HEK293 (cell line): ENCODE data around the gene DHRS7B.
"Not testable (repeated sequence)": the region's sequence is repeated elsewhere in the genome, so short reads cannot be mapped to it uniquely, and the experiment has no call there.

ENCODE experiments used
- CTCF ChIA-PET: fragments of 350-600 bp; formaldehyde crosslinking; extraction: SDS; loops from one replicate; lab custom pipeline; 2021; ENCODE audit warnings: antibody characterized with exemption; lab: Yijun Ruan, JAX
- POLR2A ChIA-PET: fragments of 300-600 bp; formaldehyde crosslinking; extraction: SDS; loops from one replicate; lab custom pipeline; 2020; ENCODE audit warnings: antibody characterized with exemption, inconsistent platforms; lab: Yijun Ruan, JAX
- H3K27ac ChIP-seq: fragments of 200-500 bp; sonication (Bioruptor generic); 2 replicates; pipeline ENCODE4 v1.5.1; 2014; ENCODE audit warnings: low read depth, low read length, control low read depth, inconsistent platforms; ENCODE audit errors: extremely low read depth
- H3K36me3 ChIP-seq, 2 experiments: fragments of 200-500 bp in 1 of 2; sonication (Bioruptor generic) in 1 of 2; 1 replicate in 1 of 2; 2 replicates in 1 of 2; pipeline ENCODE4 v1.5.1; 2014 to 2017; ENCODE audit warnings: inconsistent platforms in 2 of 2, low read length in 2 of 2; ENCODE audit not compliant: control insufficient read depth in 2 of 2, insufficient read depth in 1 of 2
- H3K4me1 ChIP-seq: fragments of 200-500 bp; sonication (Bioruptor generic); 2 replicates; pipeline ENCODE4 v1.5.1; 2014; ENCODE audit warnings: mild to moderate bottlenecking, low read length, inconsistent platforms; ENCODE audit not compliant: control insufficient read depth, insufficient read depth
- H3K4me3 ChIP-seq: 2 replicates; pipeline ENCODE4 v1.5.1; 2011; ENCODE audit warnings: low read depth, mild to moderate bottlenecking, control low read depth, low read length, moderate library complexity
- H3K9me3 ChIP-seq: fragments of 200-500 bp; sonication (Bioruptor generic); 2 replicates; pipeline ENCODE4 v1.5.1; 2014; ENCODE audit warnings: low read depth, low read length, inconsistent platforms; ENCODE audit not compliant: control insufficient read depth, insufficient read depth
- GLI4 ChIP-seq: fragments of 450-650 bp; formaldehyde crosslinking; IDR thresholded peaks from 2 replicates; pipeline ENCODE4 v1.5.1; 2016; ENCODE audit warnings: missing biosample characterization, missing genetic modification characterization
- KLF8 ChIP-seq: fragments of 450-650 bp; formaldehyde crosslinking; IDR thresholded peaks from 2 replicates; pipeline ENCODE4 v1.5.1; 2016; ENCODE audit warnings: missing biosample characterization, missing genetic modification characterization
- RBAK ChIP-seq: fragments of 450-650 bp; formaldehyde crosslinking; IDR thresholded peaks from 2 replicates; pipeline ENCODE4 v1.5.1; 2016; ENCODE audit warnings: missing biosample characterization, missing genetic modification characterization
- SCRT2 ChIP-seq: fragments of 450-650 bp; formaldehyde crosslinking; IDR thresholded peaks from 2 replicates; pipeline ENCODE4 v1.5.1; 2016; ENCODE audit warnings: missing biosample characterization, missing genetic modification characterization
- TCF7L2 ChIP-seq: IDR thresholded peaks from 2 replicates; pipeline ENCODE4 v1.6.1; 2011; ENCODE audit warnings: low read depth, mild to moderate bottlenecking, inconsistent platforms, low read length, moderate library complexity, borderline replicate concordance
- TRIM28 ChIP-seq: IDR thresholded peaks from 2 replicates; pipeline ENCODE4 v1.6.1; 2011; ENCODE audit warnings: low read length, control low read depth, borderline replicate concordance
- ZBTB21 ChIP-seq: fragments of 450-650 bp; formaldehyde crosslinking; IDR thresholded peaks from 2 replicates; pipeline ENCODE4 v1.5.1; 2017; ENCODE audit warnings: missing biosample characterization, missing genetic modification characterization
- ZBTB44 ChIP-seq: fragments of 450-650 bp; IDR thresholded peaks from 2 replicates; pipeline ENCODE4 v1.5.1; 2018; ENCODE audit warnings: missing biosample characterization, mild to moderate bottlenecking, missing genetic modification characterization
- ZBTB6 ChIP-seq: fragments of 450-650 bp; formaldehyde crosslinking; IDR thresholded peaks from 2 replicates; pipeline ENCODE4 v1.5.1; 2017; ENCODE audit warnings: missing biosample characterization, missing genetic modification characterization
- ZBTB7A ChIP-seq: fragments of 450-650 bp; formaldehyde crosslinking; IDR thresholded peaks from 2 replicates; pipeline ENCODE4 v1.5.1; 2016; ENCODE audit warnings: low read depth, missing biosample characterization, missing genetic modification characterization
- ZBTB8A ChIP-seq: fragments of 450-650 bp; formaldehyde crosslinking; IDR thresholded peaks from 2 replicates; pipeline ENCODE4 v1.5.1; 2016; ENCODE audit warnings: missing biosample characterization, missing genetic modification characterization
- ZEB2 ChIP-seq: fragments of 450-650 bp; formaldehyde crosslinking; IDR thresholded peaks from 2 replicates; pipeline ENCODE4 v1.5.1; 2016; ENCODE audit warnings: missing biosample characterization, missing genetic modification characterization
- ZFP69B ChIP-seq: fragments of 450-650 bp; formaldehyde crosslinking; IDR thresholded peaks from 2 replicates; pipeline ENCODE4 v1.5.1; 2016; ENCODE audit warnings: missing biosample characterization, missing genetic modification characterization
- ZNF146 ChIP-seq: fragments of 450-650 bp; formaldehyde crosslinking; IDR thresholded peaks from 2 replicates; pipeline ENCODE4 v1.5.1; 2016; ENCODE audit warnings: missing biosample characterization, missing genetic modification characterization
- ZNF155 ChIP-seq: fragments of 450-650 bp; formaldehyde crosslinking; IDR thresholded peaks from 2 replicates; pipeline ENCODE4 v1.5.1; 2016; ENCODE audit warnings: missing biosample characterization, missing genetic modification characterization
- ZNF16 ChIP-seq: fragments of 450-650 bp; formaldehyde crosslinking; IDR thresholded peaks from 2 replicates; pipeline ENCODE4 v1.5.1; 2016; ENCODE audit warnings: low read depth, missing biosample characterization, missing genetic modification characterization
- ZNF223 ChIP-seq: fragments of 450-650 bp; formaldehyde crosslinking; IDR thresholded peaks from 2 replicates; pipeline ENCODE4 v1.5.1; 2016; ENCODE audit warnings: missing biosample characterization, missing genetic modification characterization
- ZNF239 ChIP-seq: fragments of 450-650 bp; formaldehyde crosslinking; IDR thresholded peaks from 2 replicates; pipeline ENCODE4 v1.5.1; 2016; ENCODE audit warnings: missing biosample characterization, missing genetic modification characterization
- ZNF248 ChIP-seq: fragments of 450-650 bp; formaldehyde crosslinking; IDR thresholded peaks from 2 replicates; pipeline ENCODE4 v1.5.1; 2017; ENCODE audit warnings: missing biosample characterization, missing genetic modification characterization
- ZNF335 ChIP-seq: fragments of 450-650 bp; formaldehyde crosslinking; conservative IDR thresholded peaks from 2 replicates; pipeline ENCODE4 v1.5.1; 2016; ENCODE audit warnings: missing biosample characterization, missing genetic modification characterization
- ZNF362 ChIP-seq: fragments of 450-650 bp; formaldehyde crosslinking; IDR thresholded peaks from 2 replicates; pipeline ENCODE4 v1.5.1; 2016; ENCODE audit warnings: missing biosample characterization, missing genetic modification characterization
- ZNF37A ChIP-seq: fragments of 450-650 bp; IDR thresholded peaks from 2 replicates; pipeline ENCODE4 v1.5.1; 2018; ENCODE audit warnings: missing biosample characterization, missing genetic modification characterization
- ZNF530 ChIP-seq: fragments of 450-650 bp; formaldehyde crosslinking; IDR thresholded peaks from 2 replicates; pipeline ENCODE4 v1.5.1; 2016; ENCODE audit warnings: low read depth, missing biosample characterization, missing genetic modification characterization
- ZNF558 ChIP-seq: fragments of 450-650 bp; formaldehyde crosslinking; IDR thresholded peaks from 2 replicates; pipeline ENCODE4 v1.5.1; 2016; ENCODE audit warnings: missing biosample characterization, missing genetic modification characterization
- ZNF560 ChIP-seq: fragments of 450-650 bp; formaldehyde crosslinking; IDR thresholded peaks from 2 replicates; pipeline ENCODE4 v1.5.1; 2017; ENCODE audit warnings: missing biosample characterization, missing genetic modification characterization, borderline replicate concordance
- ZNF580 ChIP-seq: fragments of 450-650 bp; formaldehyde crosslinking; IDR thresholded peaks from 2 replicates; pipeline ENCODE4 v1.5.1; 2016; ENCODE audit warnings: missing biosample characterization, missing genetic modification characterization
- ZNF629 ChIP-seq: fragments of 450-650 bp; formaldehyde crosslinking; IDR thresholded peaks from 2 replicates; pipeline ENCODE4 v1.5.1; 2017; ENCODE audit warnings: missing biosample characterization, missing genetic modification characterization
- ZNF76 ChIP-seq: fragments of 450-650 bp; formaldehyde crosslinking; IDR thresholded peaks from 2 replicates; pipeline ENCODE4; 2016; ENCODE audit warnings: low read depth, missing biosample characterization, missing genetic modification characterization, borderline replicate concordance
- ZSCAN16 ChIP-seq: fragments of 450-650 bp; formaldehyde crosslinking; IDR thresholded peaks from 2 replicates; pipeline ENCODE4 v1.5.1; 2016; ENCODE audit warnings: missing biosample characterization, missing genetic modification characterization

Gene DHRS7B

GRCh38 chr17:21113716-21114115 lies 13.0 kb upstream of the DHRS7B start (continued):
- TF ChIP-seq ZBTB6 (tag by site-specific recombination): no peak

- H3K4me1 ChIP-seq, H3K36me3 ChIP-seq, H3K4me3 ChIP-seq, H3K27ac ChIP-seq, H3K9me3 ChIP-seq, POLR2A ChIA-PET, CTCF ChIA-PET: not testable (repeated sequence)
These were observed 12.0 kb upstream of the DHRS7B start for GRCh38 chr17:21114791-21115190.

GRCh38 chr17:21119247-21119918 lies 7.4 kb upstream of the DHRS7B start:
- Histone ChIP-seq H3K4me1 (no peaks in the 10 kb centered on the region), H3K36me3 (no peaks in the 10 kb centered on the region), H3K4me3 (no peak overlapping the region), H3K27ac (no peak overlapping the region), H3K9me3 (no peaks in the 10 kb centered on the region)
- ChIA-PET POLR2A (interaction anchor here (1.1 to 2.2 kb wide), 3 partner anchors 20 to 95 kb away, joined by 6 to 10 read pairs (median 9); partner anchors contain the start of genes TMEM11 and USP22), CTCF (interaction anchor here (0.6 to 4.2 kb wide), 41 partner anchors 8 to 393 kb away, joined by 3 to 49 read pairs (median 4); partner anchors contain the start of genes DHRS7B and TMEM11)
- no peak for TF ChIP-seq ZNF223 (tag by site-specific recombination)
- no peak for TF ChIP-seq RBAK (tag by site-specific recombination)
- no peak for TF ChIP-seq ZNF155
- no peak for TF ChIP-seq TCF7L2
- no peak for TF ChIP-seq ZNF248 (tag by site-specific recombination)
- TF ChIP-seq ZSCAN16 (tag by site-specific recombination): no peak
- TF ChIP-seq ZNF335 (tag by site-specific recombination): 0 out of 2 replicates have a peak, but pooled peaks have one; percentile 13
- peak; percentile 67 for TF ChIP-seq SCRT2 (tag by site-specific recombination)
- TF ChIP-seq ZEB2 (tag by site-specific recombination): no peak
- TF ChIP-seq ZNF76 (tag by site-specific recombination): no peak
- peak; percentile 28; the same call in 1 of the 2 replicates for TF ChIP-seq ZNF629
- TF ChIP-seq ZNF37A (tag by site-specific recombination): no peak
- TF ChIP-seq ZNF146 (tag by site-specific recombination): no peak
- TF ChIP-seq ZBTB44 (tag by site-specific recombination): no peak
- no peak for TF ChIP-seq TRIM28
- TF ChIP-seq ZNF558: no peak
- no peak for TF ChIP-seq ZBTB7A
- TF ChIP-seq ZNF530 (tag by site-specific recombination): no peak
- no peak for TF ChIP-seq ZNF16 (tag by site-specific recombination)
- no peak for TF ChIP-seq ZFP69B (tag by site-specific recombination)
- TF ChIP-seq GLI4 (tag by site-specific recombination): no peak
- TF ChIP-seq ZNF362: no peak
- TF ChIP-seq ZNF560 (tag by site-specific recombination): no peak
- no peak for TF ChIP-seq ZBTB21 (tag by site-specific recombination)
- TF ChIP-seq KLF8 (tag by site-specific recombination): no peak
- no peak for TF ChIP-seq ZBTB8A (tag by site-specific recombination)
- TF ChIP-seq ZNF580 (tag by site-specific recombination): no peak
- TF ChIP-seq ZNF239 (tag by site-specific recombination): no peak
